NCI-H146 (cell line): ENCODE results near the gene PVR.
"Not testable (repeated sequence)": the region's sequence is repeated elsewhere in the genome, so short reads cannot be mapped to it uniquely, and the experiment has no call there.

ENCODE experiments used
- DNase-seq: peaks from one replicate; lab custom pipeline; 2025; lab: John Stamatoyannopoulos, UW

PVR gene

DNA sequence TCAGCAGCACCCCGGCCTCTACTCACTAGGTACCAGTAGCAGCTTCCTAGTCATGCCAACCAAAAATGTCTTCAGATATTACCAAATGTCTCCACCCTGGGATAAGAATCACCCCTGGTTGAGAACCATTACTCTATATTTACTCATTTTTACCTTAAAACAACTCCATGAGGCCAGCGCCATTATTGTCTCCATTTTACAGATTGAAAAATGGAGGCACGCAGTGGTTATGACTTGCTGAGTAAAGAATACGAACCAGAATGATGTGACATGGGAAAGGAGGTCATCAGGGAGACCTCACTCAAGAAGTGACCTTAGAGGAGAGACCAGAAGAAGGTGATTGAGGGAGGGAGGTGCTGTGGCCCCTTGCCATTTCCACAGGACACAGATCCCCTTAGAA, 29.8 kb downstream of the PVR start:
- DNase-seq = no peak

GRCh38 chr19:44675521-44675920, 31.8 kb downstream of the PVR start:
- DNase-seq = no peak

GRCh38 chr19:44677019-44677811, 33.5 kb downstream of the PVR start:
- DNase-seq = peak; percentile 32

- no peak for DNase-seq
Observed at GRCh38 chr19:44680536-44680935, 36.8 kb downstream of the PVR start.

DNA sequence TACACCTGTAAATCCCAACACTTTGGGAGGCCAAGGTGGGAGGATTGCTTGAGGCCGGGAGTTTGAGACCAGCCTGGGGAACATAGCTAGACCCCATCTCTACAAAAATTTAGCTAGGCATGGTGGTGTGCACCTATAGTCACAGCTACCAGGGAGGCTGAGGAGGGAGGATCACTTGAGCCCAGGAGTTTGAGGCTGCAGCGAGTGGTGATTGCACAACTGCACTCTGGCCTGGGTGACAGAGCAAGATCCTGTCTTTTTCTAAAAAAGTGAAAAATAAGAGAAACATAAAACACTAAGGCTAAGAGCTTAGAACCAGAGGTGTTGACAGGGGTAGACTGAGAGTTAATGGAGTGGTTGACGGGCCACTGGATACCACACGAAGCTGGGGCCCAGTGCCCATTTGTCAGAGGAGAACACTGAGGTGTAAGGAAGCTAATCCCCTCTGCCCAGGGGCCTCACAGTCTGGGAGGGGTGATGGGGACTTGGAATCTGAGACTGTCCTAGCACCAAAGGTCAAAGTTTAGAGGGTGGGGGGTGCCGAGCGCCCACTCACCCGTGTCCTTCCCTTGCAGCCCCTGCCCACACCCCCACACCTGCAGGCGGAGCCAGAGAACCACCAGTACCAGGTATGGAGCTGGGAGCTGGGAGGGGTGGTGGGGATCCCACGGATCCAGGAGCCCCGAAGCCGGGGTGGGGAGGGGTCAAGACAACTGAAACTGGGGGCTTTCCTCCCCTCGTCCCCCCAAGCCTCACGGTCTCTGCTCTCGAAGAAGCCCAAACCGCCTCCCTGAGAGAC, 38.5 kb downstream of the PVR start:
- no peak for DNase-seq

GRCh38 chr19:44682807-44683206, 39.1 kb downstream of the PVR start:
- DNase-seq = no peak

DNA sequence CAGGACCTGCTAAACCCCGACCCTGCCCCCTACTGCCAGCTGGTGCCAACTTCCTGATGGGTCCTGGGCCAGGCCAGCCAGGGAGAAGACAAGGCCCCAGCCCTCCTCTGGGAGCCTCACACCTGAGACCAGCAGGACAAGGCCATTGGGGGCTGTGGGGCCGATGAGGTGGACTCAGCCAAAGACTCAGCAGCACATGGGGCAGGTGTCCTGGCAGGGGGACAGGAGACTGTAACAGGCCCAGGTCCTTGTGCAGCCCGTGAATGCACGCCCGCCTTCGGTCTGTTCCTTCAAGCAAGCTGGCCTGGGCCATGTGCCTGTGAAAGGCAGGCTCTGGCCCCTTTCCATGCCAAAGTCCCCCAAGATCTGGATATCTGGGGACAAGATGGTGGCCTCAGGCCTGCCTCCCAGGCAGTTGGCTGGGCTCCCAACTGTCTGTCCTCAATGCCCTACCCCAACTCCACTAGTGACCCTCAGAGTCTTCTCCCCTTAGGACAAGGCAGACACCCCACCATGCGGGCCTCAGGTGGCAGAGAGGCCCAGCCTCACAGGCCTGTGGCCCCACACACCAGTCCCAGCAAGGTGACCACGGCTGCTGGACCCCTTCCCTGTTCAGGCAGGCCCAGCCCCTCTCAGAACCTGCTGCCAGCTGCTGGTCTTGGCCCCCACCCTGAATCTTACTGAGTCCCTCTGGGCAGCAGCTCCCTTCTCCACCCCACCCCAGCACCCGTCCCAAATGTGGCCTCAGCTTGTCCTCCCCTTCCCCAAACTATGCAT, 39.9 kb downstream of the PVR start:
- no peak for DNase-seq

DNA sequence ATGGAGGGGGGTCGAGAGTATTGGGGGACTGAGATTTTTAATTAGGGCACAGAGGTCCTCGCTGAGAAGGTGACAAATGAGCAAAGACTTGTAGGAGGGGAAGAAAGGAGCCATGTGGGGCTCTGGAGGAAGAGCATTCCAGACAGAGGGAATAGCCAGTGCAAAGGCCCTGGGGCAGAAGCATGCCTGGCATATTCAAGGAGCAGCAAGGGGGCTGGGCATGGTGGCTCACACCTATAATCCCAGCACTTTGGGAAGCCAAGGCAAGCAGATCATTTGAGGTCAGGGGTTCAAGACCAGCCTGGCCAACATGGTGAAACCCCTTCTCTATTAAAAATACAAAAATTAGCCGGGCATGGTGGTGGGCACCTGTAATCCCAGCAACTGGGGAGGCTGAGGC, 40.7 kb downstream of the PVR start:
- not testable (repeated sequence) for DNase-seq

- DNase-seq = no peak
Observed at GRCh38 chr19:44684892-44685863, 41.5 kb downstream of the PVR start.

DNA sequence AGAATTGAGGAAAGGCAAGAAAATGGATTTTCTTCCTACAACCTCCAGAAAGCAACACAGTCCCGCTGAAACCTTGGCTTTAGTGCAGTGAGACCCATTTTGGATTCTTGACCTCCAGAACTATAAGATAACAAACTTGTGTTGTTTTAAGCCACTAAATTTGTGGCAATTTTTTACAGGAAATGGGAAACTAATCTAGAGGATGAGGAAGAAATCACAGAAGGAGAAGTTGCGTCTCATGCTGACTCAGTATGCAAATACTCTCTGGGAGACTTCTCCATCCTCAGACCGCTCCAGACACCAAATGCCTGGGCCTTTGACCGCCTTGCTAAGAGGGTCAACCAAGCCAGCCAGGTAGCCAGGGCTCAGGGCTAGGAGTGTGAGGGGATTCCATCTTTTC, 42.2 kb downstream of the PVR start:
- no peak for DNase-seq

GRCh38 chr19:44686896-44687295, 43.2 kb downstream of the PVR start:
- no peak for DNase-seq

DNA sequence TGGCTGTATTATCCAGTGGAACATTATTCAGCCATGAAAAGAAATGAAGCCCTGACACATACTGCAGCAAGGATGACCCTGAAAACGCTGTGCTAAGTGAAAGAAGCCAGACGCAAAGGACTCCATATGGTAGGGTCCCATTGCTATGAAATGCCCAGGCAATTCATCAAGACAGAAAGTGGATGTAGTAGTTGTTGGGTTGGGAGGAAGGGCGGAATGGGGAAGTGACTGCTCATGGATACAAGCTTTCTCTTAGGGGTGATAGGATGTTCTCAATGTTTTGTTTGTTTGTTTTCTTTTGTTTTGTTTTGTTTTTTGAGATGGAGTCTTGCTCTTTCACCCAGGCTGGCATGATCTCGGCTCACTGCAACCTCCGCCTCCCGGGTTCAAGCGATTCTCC, 44.2 kb downstream of the PVR start:
- DNase-seq = no peak

DNA sequence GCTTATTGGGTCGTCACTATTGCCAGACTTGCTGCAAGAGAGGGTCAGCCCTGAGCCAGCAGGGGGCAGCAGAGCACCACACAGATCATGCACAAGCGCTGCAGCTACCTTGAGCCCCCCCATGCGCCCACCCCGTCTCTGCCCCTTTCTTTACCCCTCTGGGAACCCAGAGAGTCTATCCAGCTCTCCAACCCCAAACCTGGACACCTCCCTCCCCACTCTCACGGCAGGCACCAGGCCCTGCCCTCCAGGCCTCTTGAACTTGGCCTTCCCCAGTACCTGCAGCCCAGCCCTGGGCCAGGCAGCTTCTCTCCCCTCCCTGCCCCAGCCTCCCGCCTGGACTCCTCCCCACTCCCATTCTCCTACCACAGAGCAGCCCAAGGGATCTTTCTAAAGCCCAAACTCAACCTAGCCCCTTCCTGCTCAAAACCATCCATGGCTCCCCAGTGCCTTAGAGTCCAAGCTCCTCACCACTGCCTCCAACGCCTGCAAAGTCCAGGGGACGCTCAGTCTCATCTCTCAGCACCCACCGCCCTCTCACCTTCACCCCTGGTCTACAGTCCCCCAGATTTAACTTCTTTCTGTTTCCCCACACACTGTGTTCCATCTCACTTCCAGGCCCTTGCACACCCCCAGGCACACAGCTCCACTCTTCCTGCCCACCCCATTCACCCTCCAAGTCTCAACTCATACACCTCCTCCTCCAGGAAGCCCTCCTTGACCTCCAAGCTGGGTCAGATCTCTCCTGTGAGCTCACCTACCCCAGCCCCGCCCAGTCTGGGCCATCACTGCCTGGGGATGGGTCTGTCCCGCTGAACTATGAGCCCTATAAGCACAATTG, 45.8 kb downstream of the PVR start:
- DNase-seq = peak; percentile 79

DNA sequence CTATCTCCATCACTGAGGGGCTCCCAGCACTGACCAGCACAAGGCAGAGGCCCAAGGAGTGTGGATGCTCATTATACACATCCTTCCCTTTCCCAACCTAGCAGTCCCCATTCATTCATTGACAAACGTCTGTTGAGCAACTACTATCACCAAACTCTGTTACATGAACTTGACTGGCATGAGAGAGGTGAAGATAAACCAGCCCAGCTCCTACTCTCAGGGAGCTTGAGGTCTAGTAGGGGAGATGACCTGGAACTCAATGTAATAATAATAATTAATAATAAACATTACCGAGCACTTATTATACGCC, 46.4 kb downstream of the PVR start:
- no peak for DNase-seq

GRCh38 chr19:44692379-44692721, 48.6 kb downstream of the PVR start:
- no peak for DNase-seq

- no peak for DNase-seq
Observed at GRCh38 chr19:44694184-44694579, 50.5 kb downstream of the PVR start.

DNA sequence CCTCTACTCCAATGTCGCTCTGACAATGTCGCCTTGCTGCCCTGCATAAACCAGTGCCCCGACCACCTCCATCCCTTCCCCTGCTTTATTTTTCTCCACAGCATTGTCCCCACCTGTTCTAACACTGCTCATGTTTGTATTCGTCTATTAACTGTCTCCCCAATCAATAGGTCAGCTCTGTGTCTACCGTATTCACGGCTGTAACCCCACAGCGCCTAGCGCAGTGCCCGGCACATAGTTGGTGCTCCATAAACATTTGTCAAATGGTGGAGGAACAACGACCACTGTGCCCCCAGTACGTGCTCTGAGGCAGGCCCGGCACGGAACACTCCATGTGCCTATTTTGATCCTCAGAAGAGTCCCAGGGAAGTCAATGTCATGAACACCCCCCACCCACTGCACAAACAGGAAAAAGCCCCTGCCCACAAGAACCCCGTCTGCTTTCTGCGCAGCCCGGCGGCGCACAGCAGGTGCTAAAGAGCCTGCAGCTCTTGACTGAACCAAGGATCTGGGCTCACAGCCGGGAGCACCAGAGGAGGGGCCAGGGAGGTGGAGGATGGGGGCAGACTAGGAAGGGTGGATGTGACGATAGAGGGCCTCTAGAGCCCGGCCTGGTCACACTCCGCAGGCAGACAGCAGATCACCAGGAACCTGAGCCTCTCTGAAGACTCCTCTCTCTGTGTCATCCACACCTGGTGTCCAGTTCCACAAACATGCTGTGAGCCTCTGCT, 53.4 kb downstream of the PVR start:
- DNase-seq = peak; percentile 98

- no peak for DNase-seq
Observed at GRCh38 chr19:44697670-44698034, 53.9 kb downstream of the PVR start.

GRCh38 chr19:44698492-44699201, 54.9 kb downstream of the PVR start, which contains the start of gene CEACAM16:
Gene CEACAM16, plus strand, starts transcription at chr19:44699151. Its CDS starts 2,306 bp downstream, at chr19:44701457.
- DNase-seq = peak; percentile 62
